H1 (cell line): ENCODE data around the gene DOCK6. TPM values are rescaled to one million over a fixed set of nuclear protein-coding genes. Genes with fewer than 3 reads are reported as not detected.

Experiments
- CTCF ChIA-PET: fragments of 300-600 bp; sonication (Branson Sonifier 250); formaldehyde crosslinking; loops from one replicate; lab custom pipeline; 2021; ENCODE audit not compliant: partially characterized antibody; lab: Charles Lee
- POLR2A ChIA-PET: fragments of 300-600 bp; sonication (Branson Sonifier 250); formaldehyde crosslinking; loops from one replicate; lab custom pipeline; 2021; ENCODE audit warnings: inconsistent platforms; ENCODE audit not compliant: partially characterized antibody; lab: Charles Lee
- DNase-seq, 2 experiments: peaks; one replicate each; pipeline versions ENCODE4 v3.0.0 to v3.0.0-alpha.2; 2010 to 2022; ENCODE audit warnings: low spot score in 2 of 2, low read depth in 1 of 2, mixed read lengths in 1 of 2
- FAIRE-seq: peaks from 2 replicates; lab custom pipeline; 2011; peaks lifted over from hg19 to GRCh38; lab: Jason Lieb, UNC
- H2AFZ ChIP-seq: 2 replicates; pipeline ENCODE4 v1.8.1; 2012; ENCODE audit warnings: low read length, inconsistent platforms
- H2AK5ac ChIP-seq: 2 replicates; pipeline ENCODE4 v1.6.1; 2013; ENCODE audit warnings: low read depth, low read length
- H2BK120ac ChIP-seq: replicated peaks from 2 replicates; pipeline ENCODE3; 2013; ENCODE audit warnings: low read depth, low read length, inconsistent platforms
- H2BK12ac ChIP-seq: 2 replicates; pipeline ENCODE4 v1.6.1; 2013; ENCODE audit warnings: low read depth, low read length
- H2BK15ac ChIP-seq: 2 replicates; pipeline ENCODE4 v1.6.1; 2013; ENCODE audit warnings: low read length
- H2BK20ac ChIP-seq: 2 replicates; pipeline ENCODE4 v1.6.1; 2013; ENCODE audit warnings: low read length
- H2BK5ac ChIP-seq: 2 replicates; pipeline ENCODE4 v1.6.1; 2013; ENCODE audit warnings: low read depth, low read length
- H3K14ac ChIP-seq: 2 replicates; pipeline ENCODE4 v1.6.1; 2013; ENCODE audit warnings: inconsistent platforms; ENCODE audit not compliant: insufficient read length
- H3K18ac ChIP-seq: 2 replicates; pipeline ENCODE4 v1.6.1; 2013; ENCODE audit warnings: low read length; ENCODE audit errors: extremely low read depth
- H3K23ac ChIP-seq: 2 replicates; pipeline ENCODE4 v1.6.1; 2013; ENCODE audit warnings: inconsistent platforms; ENCODE audit not compliant: insufficient read length
- H3K23me2 ChIP-seq: 2 replicates; pipeline ENCODE4 v1.6.1; 2013; ENCODE audit warnings: low read depth, low read length
- H3K27ac ChIP-seq: 2 replicates; pipeline ENCODE4 v1.6.1; 2011; ENCODE audit warnings: low read depth, low read length, inconsistent platforms
- H3K27me3 ChIP-seq, 4 experiments: replicated peaks in 1 of 4; 1 replicate in 1 of 4; 2 replicates in 3 of 4; pipeline versions ENCODE4 v1.6.1 to v1.8.1; 2011 to 2013; ENCODE audit warnings: low read length in 3 of 4, mild to moderate bottlenecking in 3 of 4, inconsistent platforms in 2 of 4, mixed read lengths in 2 of 4, moderate library complexity in 1 of 4; ENCODE audit not compliant: control insufficient read depth in 3 of 4, insufficient read depth in 3 of 4; ENCODE audit errors: extremely low read depth in 1 of 4
- H3K36me3 ChIP-seq, 4 experiments: 2 replicates each; pipeline versions ENCODE4 v1.6.1 to v1.8.1; 2011 to 2013; ENCODE audit warnings: mild to moderate bottlenecking in 4 of 4, low read length in 3 of 4, moderate library complexity in 2 of 4, control low read depth in 1 of 4, inconsistent platforms in 1 of 4; ENCODE audit not compliant: insufficient read depth in 4 of 4, control insufficient read depth in 2 of 4
- H3K4ac ChIP-seq: replicated peaks from 2 replicates; pipeline ENCODE3; 2013; ENCODE audit warnings: low read length, low read depth, mixed read lengths, inconsistent platforms; ENCODE audit not compliant: insufficient read length
- H3K4me1 ChIP-seq, 4 experiments: replicated peaks in 1 of 4; 1 replicate in 1 of 4; 2 replicates in 3 of 4; pipeline versions ENCODE4 v1.6.1 to v1.8.1; 2011 to 2013; ENCODE audit warnings: low read length in 3 of 4, inconsistent platforms in 2 of 4, mixed read lengths in 1 of 4; ENCODE audit not compliant: insufficient read depth in 4 of 4, control insufficient read depth in 3 of 4
- H3K4me2 ChIP-seq, 2 experiments: 2 replicates each; pipeline versions ENCODE4 v1.6.1 to v1.8.1; 2011 to 2013; ENCODE audit warnings: low read depth in 2 of 2, low read length in 2 of 2, control low read depth in 1 of 2, inconsistent platforms in 1 of 2, mild to moderate bottlenecking in 1 of 2; ENCODE audit not compliant: insufficient read depth in 1 of 2
- H3K4me3 ChIP-seq, 4 experiments: fragments of 200-600, 300-600 bp in 1 of 4; sonication (generic), shearing (Covaris generic), sonication (Bioruptor Twin) in 1 of 4; 2 replicates each; pipeline versions ENCODE4 v1.5.1 to v1.8.1; 2011 to 2016; ENCODE audit warnings: low read length in 4 of 4, low read depth in 3 of 4, control low read depth in 2 of 4, inconsistent platforms in 2 of 4, mild to moderate bottlenecking in 2 of 4, mixed read lengths in 1 of 4, moderate library complexity in 1 of 4; ENCODE audit not compliant: insufficient read depth in 2 of 4; ENCODE audit errors: extremely low read depth in 1 of 4
- H3K56ac ChIP-seq: replicated peaks from 2 replicates; pipeline ENCODE3; 2013; ENCODE audit warnings: low read depth, mild to moderate bottlenecking, mixed read lengths, low read length, inconsistent platforms; ENCODE audit not compliant: insufficient read length
- H3K79me1 ChIP-seq: 2 replicates; pipeline ENCODE4 v1.6.1; 2013; ENCODE audit warnings: low read depth, low read length, control low read depth
- H3K79me2 ChIP-seq, 2 experiments: 2 replicates each; pipeline versions ENCODE4 v1.6.1 to v1.8.1; 2012 to 2013; ENCODE audit warnings: low read length in 2 of 2, mild to moderate bottlenecking in 2 of 2, inconsistent platforms in 1 of 2; ENCODE audit not compliant: insufficient read depth in 2 of 2, control insufficient read depth in 1 of 2
- H3K9ac ChIP-seq, 4 experiments: replicated peaks in 1 of 4; 1 replicate in 1 of 4; 2 replicates in 3 of 4; pipeline versions ENCODE4 v1.6.1 to v1.8.1; 2011 to 2013; ENCODE audit warnings: low read depth in 3 of 4, low read length in 3 of 4, control low read depth in 2 of 4, mild to moderate bottlenecking in 2 of 4, moderate library complexity in 2 of 4, inconsistent platforms in 1 of 4; ENCODE audit errors: extremely low read depth in 1 of 4
- H3K9me3 ChIP-seq, 2 experiments: 2 replicates each; pipeline versions ENCODE4 v1.6.1 to v1.8.1; 2012 to 2013; ENCODE audit warnings: mild to moderate bottlenecking in 2 of 2, moderate library complexity in 2 of 2, control low read depth in 1 of 2, inconsistent platforms in 1 of 2, low read depth in 1 of 2, low read length in 1 of 2, mixed read lengths in 1 of 2; ENCODE audit not compliant: insufficient read depth in 2 of 2
- H4K20me1 ChIP-seq, 2 experiments: replicated peaks in 1 of 2; 2 replicates each; pipeline versions ENCODE3 to v1.8.1; 2011 to 2013; ENCODE audit warnings: inconsistent platforms in 2 of 2, low read length in 2 of 2, mild to moderate bottlenecking in 1 of 2; ENCODE audit not compliant: insufficient read depth in 2 of 2, control insufficient read depth in 1 of 2
- H4K5ac ChIP-seq: 2 replicates; pipeline ENCODE4 v1.6.1; 2013; ENCODE audit warnings: low read length, low read depth, mixed read lengths, inconsistent platforms; ENCODE audit not compliant: insufficient read length
- H4K8ac ChIP-seq: 2 replicates; pipeline ENCODE4 v1.8.0; 2013; ENCODE audit warnings: mild to moderate bottlenecking, moderate library complexity, low read length, inconsistent platforms; ENCODE audit not compliant: insufficient read depth; ENCODE audit errors: extremely low read depth
- H4K91ac ChIP-seq: replicated peaks from 2 replicates; pipeline ENCODE3; 2013; ENCODE audit warnings: low read length, mixed read lengths, inconsistent platforms; ENCODE audit not compliant: insufficient read length
- CREB1 ChIP-seq: IDR thresholded peaks from 2 replicates; pipeline ENCODE4 v1.6.1; 2012; ENCODE audit warnings: inconsistent platforms
- CTBP2 ChIP-seq: IDR thresholded peaks from 2 replicates; pipeline ENCODE4 v1.7.0; 2011; ENCODE audit warnings: borderline replicate concordance, mild to moderate bottlenecking, moderate library complexity, mixed read lengths, low read length; ENCODE audit not compliant: insufficient read depth, insufficient read length
- KDM5A ChIP-seq: fragments of 200-600 bp; IDR thresholded peaks from 2 replicates; pipeline ENCODE4 v1.7.1; 2012; ENCODE audit warnings: mild to moderate bottlenecking, low read length, inconsistent platforms, mixed read lengths
- NRF1 ChIP-seq: IDR thresholded peaks from 2 replicates; pipeline ENCODE4 v1.6.1; 2011; ENCODE audit warnings: mild to moderate bottlenecking, low read depth, low read length, improper control_type of control experiment
- SP2 ChIP-seq: IDR thresholded peaks from 2 replicates; pipeline ENCODE4 v1.6.1; 2012; ENCODE audit warnings: mild to moderate bottlenecking, low read length, inconsistent platforms
- TAF7 ChIP-seq: optimal IDR thresholded peaks from 2 replicates; pipeline ENCODE3; 2011; ENCODE audit warnings: low read depth, mild to moderate bottlenecking, inconsistent platforms, low read length, moderate library complexity, borderline replicate concordance
- WGBS, 2 experiments: shearing (Covaris generic) in 1 of 2; methylation state at CpG; one replicate each; pipeline versions ENCODE4 v1.1.6 to v1.1.7; 2013 to 2015; ENCODE audit warnings: low lambda C conversion rate in 2 of 2, mixed read lengths in 2 of 2, inconsistent platforms in 1 of 2, low coverage in 1 of 2, missing lambda C conversion rate in 1 of 2; ENCODE audit not compliant: insufficient replicate concordance in 2 of 2, insufficient coverage in 1 of 2, insufficient read length in 1 of 2; ENCODE audit errors: extremely low coverage in 1 of 2, missing lambda C conversion rate in 1 of 2; 5-methylcytosine and 5-hydroxymethylcytosine counted together
- polyA plus RNA-seq, 7 experiments: library from polyadenylated mRNA; depleted of rRNA in 3 of 7; stranded (reverse) in 5 of 7; unstranded in 2 of 7; fragments of >200 nt in 5 of 7; fragments of 200-250 nt in 2 of 7; gene quantifications; 1 replicate in 5 of 7; 2 replicates in 1 of 7; 4 replicates in 1 of 7; pipeline versions ENCODE4 v1.2.1 to v1.2.3, GENCODE V29; 2011 to 2013; ENCODE audit warnings: missing spikeins in 2 of 7, mixed read lengths in 2 of 7
- total RNA-seq: library from RNA; stranded (reverse); fragmentation: NEBNext Ultra II Directional; extraction: Animal tissue kit (Norgen Biotek cat#: 25700); gene quantifications from 2 replicates; pipeline ENCODE4 v1.2.1, GENCODE V29; 2021
- TF ChIP-seq, protein P1 (sequence below): IDR thresholded peaks from 2 replicates; pipeline ENCODE4 v1.6.1; 2012; ENCODE audit warnings: low read length, inconsistent platforms

DOCK6 gene
- total and polyA plus RNA-seq, 2 of the 8 experiments (the other 6 are each of a cell fraction or from before 2014, with no cell fraction given): 25.5 to 54.7 TPM

DNA sequence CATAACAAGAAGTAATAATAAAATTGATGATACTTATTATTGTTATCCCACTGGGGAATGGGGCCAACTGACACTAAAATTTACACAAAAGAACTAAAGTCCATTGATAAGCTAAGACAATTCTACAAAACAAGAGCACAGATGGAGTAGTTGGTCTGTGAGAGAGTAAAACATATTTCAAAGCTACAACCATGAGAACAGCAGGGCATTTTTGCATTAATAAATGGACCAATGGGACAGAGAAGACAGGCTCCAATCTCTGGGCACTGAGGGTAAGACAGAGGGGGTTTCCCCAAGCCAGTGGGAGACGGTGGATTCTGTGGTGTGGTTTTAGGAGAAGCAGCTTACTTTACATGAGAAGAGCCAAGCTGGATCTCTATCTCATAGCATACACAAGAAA lies 79.3 kb downstream of the DOCK6 start:
- no peak for FAIRE-seq
- H3K56ac ChIP-seq: no peak overlapping the region

More for the DNA sequence above, 79.3 kb downstream of the DOCK6 start:
- Histone ChIP-seq H3K9me3 (no peaks in the 10 kb centered on the region), H4K8ac (no peak overlapping the region), H3K4ac (no peak overlapping the region), H3K4me1 (peaks cover 0 to 3% (median 2%) of the 10 kb centered on the region in 4 experiments; a peak in 2 of 7 replicates), H3K36me3 (peaks cover 0 to 8% (median 1%) of the 10 kb centered on the region in 4 experiments; a peak in 1 of 8 replicates), H3K23me2 (no peaks in the 10 kb centered on the region), H3K18ac (no peak overlapping the region), H3K23ac (no peak overlapping the region), H2BK20ac (no peak overlapping the region), H2BK120ac (no peak overlapping the region), H2AK5ac (no peak overlapping the region), H2BK15ac (no peak overlapping the region), H2BK5ac (no peak overlapping the region), H3K79me1 (no peaks in the 10 kb centered on the region; the same call in 1 of the 2 replicates), H4K91ac (no peak overlapping the region), H3K27ac (no peak overlapping the region), H2AFZ (no peak overlapping the region), H4K5ac (no peak overlapping the region), H3K4me2 (no peak overlapping the region), H3K27me3 (no peaks in the 10 kb centered on the region), H3K9ac (no peak overlapping the region), H3K79me2 (no peaks in the 10 kb centered on the region), H4K20me1 (peaks cover 0 to 2% of the 10 kb centered on the region in 2 experiments), H3K14ac (no peak overlapping the region), H3K4me3 (no peak overlapping the region), H2BK12ac (no peak overlapping the region)
- DNase-seq: no peak
- ChIA-PET POLR2A (interaction anchor here (0.6 to 1.4 kb wide), 4 partner anchors 10 to 73 kb away, joined by 3 read pairs; no protein-coding TSS in a partner anchor), CTCF (interaction anchor here (0.9 to 1.5 kb wide), 6 partner anchors 9 to 111 kb away, joined by 3 to 9 read pairs (median 4); no protein-coding TSS in a partner anchor)
- WGBS, 2 experiments: 89% methylated on average over 1 of the region's 1 CpG; no CpG with 5 or more reads in 1 of the 2 experiments
- TF ChIP-seq TAF7: no peak
- TF ChIP-seq CTBP2: no peak
- TF ChIP-seq, protein P1, sequence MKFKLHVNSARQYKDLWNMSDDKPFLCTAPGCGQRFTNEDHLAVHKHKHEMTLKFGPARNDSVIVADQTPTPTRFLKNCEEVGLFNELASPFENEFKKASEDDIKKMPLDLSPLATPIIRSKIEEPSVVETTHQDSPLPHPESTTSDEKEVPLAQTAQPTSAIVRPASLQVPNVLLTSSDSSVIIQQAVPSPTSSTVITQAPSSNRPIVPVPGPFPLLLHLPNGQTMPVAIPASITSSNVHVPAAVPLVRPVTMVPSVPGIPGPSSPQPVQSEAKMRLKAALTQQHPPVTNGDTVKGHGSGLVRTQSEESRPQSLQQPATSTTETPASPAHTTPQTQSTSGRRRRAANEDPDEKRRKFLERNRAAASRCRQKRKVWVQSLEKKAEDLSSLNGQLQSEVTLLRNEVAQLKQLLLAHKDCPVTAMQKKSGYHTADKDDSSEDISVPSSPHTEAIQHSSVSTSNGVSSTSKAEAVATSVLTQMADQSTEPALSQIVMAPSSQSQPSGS: no peak
- TF ChIP-seq NRF1: no peak
- no peak for TF ChIP-seq SP2
- TF ChIP-seq CREB1: no peak
- no peak for TF ChIP-seq KDM5A
